Testis (tissue), 3 donors: ENCODE results near the gene GSK3A. TPM values are rescaled to one million over a fixed set of nuclear protein-coding genes. Genes with fewer than 3 reads are reported as not detected.
"Not testable (repeated sequence)": the region's sequence is repeated elsewhere in the genome, so short reads cannot be mapped to it uniquely, and the experiment has no call there.

Experiments used
- DNase-seq: peaks from one replicate; pipeline ENCODE4 v3.0.0-alpha.2; 2019
- H3K27ac ChIP-seq, 2 donors: fragments of 200-600 bp; sonication (generic); one replicate each; pipeline ENCODE4 v1.5.1; 2019
- H3K27me3 ChIP-seq: fragments of 200-600 bp; sonication (generic); one replicate; pipeline ENCODE4 v1.5.1; 2019
- H3K36me3 ChIP-seq: fragments of 200-600 bp; sonication (generic); one replicate; pipeline ENCODE4 v1.5.1; 2017; ENCODE audit warnings: low read depth; ENCODE audit errors: missing control alignments
- H3K4me1 ChIP-seq: fragments of 200-600 bp; sonication (generic); one replicate; pipeline ENCODE4 v1.5.1; 2019
- H3K4me3 ChIP-seq, 2 donors: fragments of 200-600 bp; sonication (generic); one replicate each; pipeline ENCODE4 v1.5.1; 2017 to 2019
- H3K9me3 ChIP-seq: fragments of 200-600 bp; sonication (generic); one replicate; pipeline ENCODE4 v1.5.1; 2017
- POLR2A ChIP-seq: fragments of 450-650 bp; IDR thresholded peaks from one replicate; pipeline ENCODE4 v1.6.1; 2017; ENCODE audit warnings: antibody characterized with exemption, mild to moderate bottlenecking, moderate library complexity
- WGBS, 2 donors: methylation state at CpG; one replicate each; pipeline ENCODE4 v1.1.5; 2018; 5-methylcytosine and 5-hydroxymethylcytosine counted together
- intact Hi-C: fragments of 100-400 bp; cut with DNase I; formaldehyde crosslinking; loops from one replicate; pipeline ENCODE4 v1.15.1; 2023; ENCODE audit warnings: low total_unique reads
- polyA plus RNA-seq: library from polyadenylated mRNA; stranded (reverse); fragments of 350-450 nt; fragmentation: Illumina TruSeq; extraction: RNeasy Lipid Tissue Mini Kit (QIAGEN cat#74804); gene quantifications from one replicate; pipeline ENCODE4 v1.2.3, GENCODE V29; 2014; ENCODE audit warnings: low read depth, low replicate concordance; ENCODE audit not compliant: insufficient read depth
- total RNA-seq, 2 donors: library from RNA; depleted of rRNA; stranded (reverse); fragments of >200 nt; gene quantifications; one replicate each; pipeline ENCODE4 v1.2.3, GENCODE V29; 2016
- TF ChIP-seq, protein P1 (sequence below), 3 experiments: fragments of 450-650 bp in 2 of 3; fragments of 200-600 bp in 1 of 3; sonication (generic) in 1 of 3; IDR thresholded peaks; one replicate each; pipeline ENCODE4 v1.5.1; 2016 to 2019; ENCODE audit warnings: antibody characterized with exemption in 3 of 3, mild to moderate bottlenecking in 2 of 3, moderate library complexity in 1 of 3

GSK3A gene
- total and polyA plus RNA-seq, 3 donors from 2014 or later, result 54.3 to 98.1 (median 64.3) TPM

GRCh38 chr19:42267644-42268141, 25.3 kb upstream of the GSK3A start:
- intact Hi-C loops, result no loop called here
- no peak for DNase-seq

GRCh38 chr19:42266928-42267603, 24.7 kb upstream of the GSK3A start:
- peaks cover 19% of the 10 kb centered on the region for H3K4me1 ChIP-seq
- WGBS, 2 donors, result 88 to 89% methylated on average over 25 of the region's 25 CpGs
- H3K4me3 ChIP-seq, intact Hi-C loops, H3K9me3 ChIP-seq, H3K36me3 ChIP-seq, H3K27me3 ChIP-seq, DNase-seq: not testable (repeated sequence)
- H3K27ac ChIP-seq, result peak overlapping the region; percentile 98

More at GRCh38 chr19:42267644-42268141, 25.3 kb upstream of the GSK3A start:
- Histone ChIP-seq H3K27me3 (no peaks in the 10 kb centered on the region), H3K27ac (peak overlapping the region; percentile 98), H3K36me3 (no peaks in the 10 kb centered on the region), H3K4me1 (peaks cover 19% of the 10 kb centered on the region), H3K4me3 (peak overlapping the region; percentile 68 to 77), H3K9me3 (no peaks in the 10 kb centered on the region)
- 3 to 6% methylated on average over 5 to 13 of the region's 13 CpGs for WGBS, 2 donors
- TF ChIP-seq POLR2A, result no peak
- TF ChIP-seq, protein P1, sequence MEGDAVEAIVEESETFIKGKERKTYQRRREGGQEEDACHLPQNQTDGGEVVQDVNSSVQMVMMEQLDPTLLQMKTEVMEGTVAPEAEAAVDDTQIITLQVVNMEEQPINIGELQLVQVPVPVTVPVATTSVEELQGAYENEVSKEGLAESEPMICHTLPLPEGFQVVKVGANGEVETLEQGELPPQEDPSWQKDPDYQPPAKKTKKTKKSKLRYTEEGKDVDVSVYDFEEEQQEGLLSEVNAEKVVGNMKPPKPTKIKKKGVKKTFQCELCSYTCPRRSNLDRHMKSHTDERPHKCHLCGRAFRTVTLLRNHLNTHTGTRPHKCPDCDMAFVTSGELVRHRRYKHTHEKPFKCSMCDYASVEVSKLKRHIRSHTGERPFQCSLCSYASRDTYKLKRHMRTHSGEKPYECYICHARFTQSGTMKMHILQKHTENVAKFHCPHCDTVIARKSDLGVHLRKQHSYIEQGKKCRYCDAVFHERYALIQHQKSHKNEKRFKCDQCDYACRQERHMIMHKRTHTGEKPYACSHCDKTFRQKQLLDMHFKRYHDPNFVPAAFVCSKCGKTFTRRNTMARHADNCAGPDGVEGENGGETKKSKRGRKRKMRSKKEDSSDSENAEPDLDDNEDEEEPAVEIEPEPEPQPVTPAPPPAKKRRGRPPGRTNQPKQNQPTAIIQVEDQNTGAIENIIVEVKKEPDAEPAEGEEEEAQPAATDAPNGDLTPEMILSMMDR (IDR thresholded peaks at IDR 0.05), result peak in 1 of 3 experiments; percentile 16

DNA sequence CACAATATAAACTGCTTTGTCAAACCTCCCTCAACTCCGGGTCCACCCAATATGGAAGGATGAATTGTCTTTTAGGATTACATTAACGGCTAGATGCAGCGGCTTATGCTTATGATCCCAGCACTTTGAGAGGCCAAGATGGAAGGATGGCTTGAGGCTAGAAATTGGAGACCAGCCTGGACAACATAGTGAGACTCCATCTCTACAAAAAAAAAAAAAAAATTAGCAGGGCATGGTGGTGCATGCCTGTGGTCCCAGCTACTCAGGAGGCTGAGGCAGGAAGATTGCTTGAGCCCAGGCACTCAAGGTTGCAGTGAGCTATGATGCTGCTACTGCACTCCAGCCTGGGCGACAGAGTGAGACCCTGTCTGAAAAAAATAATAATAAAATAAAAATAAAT, 23.7 kb upstream of the GSK3A start:
- H3K27me3 ChIP-seq, intact Hi-C loops, DNase-seq, H3K36me3 ChIP-seq, H3K9me3 ChIP-seq, H3K4me3 ChIP-seq, H3K27ac ChIP-seq: not testable (repeated sequence)
- 87 to 92% methylated on average over 4 of the region's 4 CpGs for WGBS, 2 donors
- peaks cover 16% of the 10 kb centered on the region for H3K4me1 ChIP-seq

GRCh38 chr19:42261763-42262162, 19.4 kb upstream of the GSK3A start:
- no peak overlapping the region for H3K27ac ChIP-seq
- H3K9me3 ChIP-seq, result no peaks in the 10 kb centered on the region
- 92 to 95% methylated on average over 3 of the region's 3 CpGs for WGBS, 2 donors
- H3K27me3 ChIP-seq, result no peaks in the 10 kb centered on the region
- no peak for DNase-seq
- H3K4me3 ChIP-seq, result no peak overlapping the region
- H3K4me1 ChIP-seq, result peaks cover 4% of the 10 kb centered on the region
- intact Hi-C loops, result no loop called here
- no peaks in the 10 kb centered on the region for H3K36me3 ChIP-seq
- TF ChIP-seq, protein P1 (IDR thresholded peaks at IDR 0.05), result no peak
- no peak for TF ChIP-seq POLR2A

- not testable (repeated sequence) for H3K4me3 ChIP-seq
These were observed 15.4 kb upstream of the GSK3A start for GRCh38 chr19:42257842-42258241.

GRCh38 chr19:42255766-42256745, 13.7 kb upstream of the GSK3A start:
- Histone ChIP-seq H3K36me3 (no peaks in the 10 kb centered on the region), H3K27ac (peak overlapping the region; percentile 98 to 99), H3K4me3 (peak overlapping the region; percentile 99 to 100), H3K4me1 (peaks cover 27% of the 10 kb centered on the region), H3K27me3 (no peaks in the 10 kb centered on the region), H3K9me3 (no peaks in the 10 kb centered on the region)
- DNase-seq, result peak; percentile 87
- intact Hi-C loops, result no loop called here
- WGBS, 2 donors, result 1 to 2% methylated on average over 28 to 38 of the region's 38 CpGs
- TF ChIP-seq, protein P1 (IDR thresholded peaks at IDR 0.05), result no peak
- no peak for TF ChIP-seq POLR2A

More at GRCh38 chr19:42257842-42258241, 15.4 kb upstream of the GSK3A start:
- 39 to 66% methylated on average over 3 of the region's 3 CpGs for WGBS, 2 donors
- H3K27me3 ChIP-seq, H3K27ac ChIP-seq, DNase-seq, intact Hi-C loops, H3K9me3 ChIP-seq, H3K36me3 ChIP-seq: not testable (repeated sequence)
- peaks cover 13% of the 10 kb centered on the region for H3K4me1 ChIP-seq
